B cell (primary cell): ENCODE measurements around the gene TSPO.

Experiments
- CTCF ChIP-seq: fragments of 200-600 bp; IDR thresholded peaks from one replicate; pipeline ENCODE4 v1.8.0; 2022; ENCODE audit warnings: antibody characterized with exemption, mild to moderate bottlenecking
- EZH2 ChIP-seq: IDR thresholded peaks from 2 replicates; pipeline ENCODE4 v1.6.1; 2012; ENCODE audit warnings: borderline replicate concordance, low read depth, mild to moderate bottlenecking, moderate library complexity, low read length; ENCODE audit not compliant: insufficient read depth, poor library complexity, severe bottlenecking

- TF ChIP-seq CTCF (no peak), EZH2 (no peak)
Observed at GRCh38 chr22:43177479-43177878, 26.1 kb downstream of the TSPO start.
